ENCODE measurements around the gene SUN5.
A peak's percentile ranks its signal among the peaks of the same experiment; 100 is the strongest.
"Not testable (repeated sequence)": the region's sequence is repeated elsewhere in the genome, so short reads cannot be mapped to it uniquely, and the experiment has no call there.

Gene SUN5

GRCh38 chr20:33004141-33004751 lies at the start of gene SUN5:
Gene SUN5, minus strand, starts transcription at chr20:33004433. Its CDS starts 93 bp downstream, at chr20:33004340.
- no peak for DNase-seq (ENCODE audit: low read depth)

DNA sequence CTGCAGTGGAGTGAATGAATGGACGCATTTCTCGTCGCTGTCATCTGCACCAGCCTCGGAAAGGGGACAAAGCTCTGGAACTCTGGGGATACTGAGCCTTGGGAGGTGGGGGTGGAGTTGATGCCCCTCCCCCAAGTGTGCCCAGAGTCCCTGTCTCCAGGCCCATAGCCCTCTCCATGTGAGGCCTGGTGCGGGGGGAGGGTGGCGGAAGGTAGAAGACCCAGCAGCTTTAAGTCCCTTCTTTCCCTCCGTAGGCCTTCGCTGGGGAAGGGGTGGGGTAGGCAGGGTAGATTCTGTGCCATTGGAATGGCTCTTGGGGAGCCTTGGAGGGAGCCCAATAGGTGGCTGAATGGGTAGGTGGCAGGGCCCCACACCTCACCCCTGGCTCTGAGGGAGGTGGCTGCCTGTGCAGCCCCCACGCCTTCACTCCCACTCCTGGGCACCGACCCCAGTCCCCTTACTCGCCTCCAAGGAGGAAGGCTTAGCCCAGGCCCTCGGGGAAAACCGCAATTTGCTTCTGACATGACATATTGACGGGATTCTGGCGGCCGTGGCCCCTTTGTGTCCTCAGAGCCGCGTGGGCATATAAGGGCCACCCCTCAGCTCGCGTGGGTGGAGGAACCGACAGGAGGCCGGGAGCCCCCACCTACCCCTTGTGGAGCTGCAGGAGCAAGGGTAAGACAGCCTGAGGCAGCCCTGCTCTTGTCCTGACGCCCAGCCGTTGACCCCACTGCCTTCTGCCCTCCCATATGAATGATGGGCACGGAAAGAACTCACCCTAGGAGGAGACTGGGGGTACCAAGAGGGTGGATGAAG lies 49.3 kb upstream of the SUN5 start, which contains the start of gene BPIFB3:
TSS of gene BPIFB3 (plus strand) at position 613 of the 816 bp plus-strand sequence. CDS start 1,533 bp downstream, outside the sequence.
- DNase-seq (ENCODE audit: low read depth), result no peak

- DNase-seq (ENCODE audit: low read depth), result no peak
Measured at GRCh38 chr20:33051333-33051732, 47.1 kb upstream of the SUN5 start.

DNA sequence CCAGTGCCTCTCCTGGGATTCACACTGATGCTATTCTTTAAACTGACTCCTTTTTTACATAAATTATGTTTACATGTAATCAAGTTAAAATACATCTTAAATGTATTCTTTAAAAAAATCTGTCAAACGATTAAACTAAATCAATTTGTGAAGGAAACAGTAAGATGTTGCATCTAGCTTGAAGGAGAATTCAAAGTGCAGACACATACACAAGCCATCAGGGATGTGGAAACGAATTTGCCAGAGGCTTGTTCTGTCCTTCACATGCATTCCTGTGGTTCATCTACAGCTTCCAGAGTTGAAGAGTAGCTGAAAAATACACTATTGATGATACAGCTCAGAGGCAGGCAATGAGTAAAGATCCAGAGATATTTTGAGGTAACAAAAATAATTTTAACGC lies 42.2 kb upstream of the SUN5 start:
- peak; percentile 8 for DNase-seq (ENCODE audit: low read depth)

- not testable (repeated sequence) for DNase-seq (ENCODE audit: low read depth)
Measured at GRCh38 chr20:33045129-33045721, 41.0 kb upstream of the SUN5 start.

- no peak for DNase-seq (ENCODE audit: low read depth)
Measured at GRCh38 chr20:33043731-33044181, 39.5 kb upstream of the SUN5 start.

GRCh38 chr20:33042983-33043730 lies 38.9 kb upstream of the SUN5 start:
- DNase-seq (ENCODE audit: low read depth), result no peak

DNA sequence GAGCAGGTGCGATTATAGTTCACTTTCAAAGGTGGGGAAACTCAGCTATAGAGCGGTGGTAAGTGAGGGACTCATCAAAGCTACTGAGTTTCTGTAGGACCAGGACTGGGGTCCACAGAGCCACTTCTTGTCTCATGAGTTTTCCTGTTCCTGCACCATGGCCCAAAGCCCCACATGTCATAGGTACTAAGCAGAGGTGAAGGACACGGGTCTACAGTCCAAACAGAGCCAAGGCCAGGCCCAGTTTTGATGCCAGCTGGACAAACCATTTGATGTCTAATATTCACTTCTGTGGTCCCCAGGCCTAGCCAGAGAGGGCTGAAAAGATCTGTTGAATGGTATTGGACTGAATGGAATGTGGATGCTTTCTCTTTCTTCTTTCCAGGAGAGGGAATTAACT lies 38.2 kb upstream of the SUN5 start:
- no peak for DNase-seq (ENCODE audit: low read depth)

DNA sequence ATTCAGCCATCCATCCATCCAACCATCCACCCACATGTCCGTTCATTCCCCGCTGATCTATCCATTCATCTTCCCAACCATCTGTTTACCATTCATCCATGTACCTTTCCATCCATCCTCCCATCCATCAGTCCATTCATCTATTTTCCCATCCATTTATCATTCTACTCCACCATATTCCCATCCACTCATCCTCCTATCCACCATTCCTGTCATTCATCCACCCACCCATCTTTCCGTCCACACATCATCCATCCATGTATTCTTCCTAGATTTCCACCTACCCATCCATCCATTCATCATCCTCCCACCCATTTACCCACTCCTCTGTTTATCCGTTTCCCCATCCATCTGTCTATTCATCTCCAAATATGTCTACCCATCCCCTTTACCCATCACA lies 34.0 kb upstream of the SUN5 start:
- DNase-seq (ENCODE audit: low read depth), result no peak

DNA sequence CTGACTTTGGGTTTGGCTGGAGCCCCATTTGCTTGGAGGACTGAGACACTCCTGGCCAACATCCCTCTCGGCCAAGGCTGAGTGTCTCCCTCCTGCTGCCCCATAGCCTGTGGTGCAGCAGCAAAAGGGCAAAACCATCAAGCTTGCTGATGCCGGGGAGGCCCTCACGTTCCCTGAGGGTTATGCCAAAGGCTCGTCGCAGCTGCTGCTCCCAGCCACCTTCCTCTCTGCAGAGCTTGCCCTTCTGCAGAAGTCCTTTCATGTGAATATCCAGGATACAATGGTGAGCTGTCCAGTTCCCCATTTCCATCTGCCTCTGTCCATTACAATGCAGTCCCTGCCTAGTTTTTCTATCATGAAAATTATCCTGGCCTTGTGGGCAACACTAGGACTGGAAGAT lies 33.2 kb upstream of the SUN5 start:
- DNase-seq (ENCODE audit: low read depth), result no peak

DNA sequence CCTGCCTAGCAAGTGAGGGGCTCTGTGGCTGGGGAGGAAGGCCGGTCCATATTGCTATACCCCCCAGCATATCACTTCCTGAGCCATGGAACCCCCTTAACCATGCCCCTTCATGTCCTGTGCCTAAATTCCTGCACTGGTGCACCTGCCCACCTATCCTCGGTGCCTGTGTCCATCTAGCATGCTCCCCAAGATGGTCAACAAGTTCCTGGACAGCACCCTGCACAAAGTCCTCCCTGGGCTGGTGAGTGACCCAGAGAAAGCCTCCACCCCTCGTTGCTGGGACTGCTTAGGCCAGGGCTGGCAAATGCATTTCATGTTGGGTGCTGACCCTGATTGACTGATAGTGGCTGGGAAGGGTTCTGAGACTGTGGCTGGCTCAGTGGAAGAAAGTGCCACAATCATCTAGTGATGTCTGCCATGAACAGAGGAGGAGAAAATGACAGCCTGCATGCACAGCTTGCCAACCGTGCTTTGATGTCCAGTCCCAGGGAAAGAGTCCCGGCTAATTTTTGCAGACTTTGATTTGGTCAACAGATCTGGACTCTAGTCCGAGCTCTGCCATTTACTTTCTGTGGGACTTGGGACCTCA lies 30.8 kb upstream of the SUN5 start:
- no peak for DNase-seq (ENCODE audit: low read depth)

DNA sequence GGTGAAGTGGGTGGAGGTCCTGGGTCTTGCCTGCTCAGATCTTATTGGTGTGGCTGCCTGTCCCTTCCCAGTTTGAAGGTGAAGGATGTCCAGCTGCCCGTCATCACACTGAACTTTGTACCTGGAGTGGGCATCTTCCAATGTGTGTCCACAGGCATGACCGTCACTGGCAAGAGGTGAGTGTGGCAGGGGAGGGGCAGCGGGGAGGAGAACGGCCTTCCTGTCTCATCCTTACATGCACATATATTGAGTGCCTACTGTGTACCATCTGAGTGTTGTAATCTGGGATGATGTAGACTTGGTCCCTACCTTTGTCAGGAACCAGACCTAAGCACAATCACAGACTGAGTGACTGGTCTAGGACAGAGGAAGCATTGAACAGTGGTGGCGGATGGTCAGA lies 29.9 kb upstream of the SUN5 start:
- no peak for DNase-seq (ENCODE audit: low read depth)

GRCh38 chr20:33033381-33033780 lies 29.1 kb upstream of the SUN5 start:
- DNase-seq (ENCODE audit: low read depth), result no peak

DNA sequence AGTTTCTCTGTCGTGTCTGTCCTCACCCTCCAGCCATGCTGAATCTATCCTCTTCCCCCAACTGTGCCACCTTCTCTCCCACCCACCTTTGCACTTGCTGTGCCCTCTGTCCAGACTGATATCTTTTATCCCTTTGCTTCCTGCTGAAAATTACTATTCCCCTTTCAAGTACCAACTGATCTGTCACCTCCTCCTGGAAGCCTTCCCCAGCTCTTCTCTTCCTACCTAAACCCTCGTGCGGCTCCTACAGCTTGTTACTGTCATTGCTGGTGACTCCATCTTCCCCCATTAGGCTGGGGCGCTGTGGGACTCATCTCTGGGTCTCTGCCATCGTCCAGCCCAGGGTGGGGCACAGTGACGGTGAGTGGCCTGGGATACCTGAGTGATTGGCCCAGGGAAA lies 28.3 kb upstream of the SUN5 start:
- DNase-seq (ENCODE audit: low read depth), result no peak

- no peak for DNase-seq (ENCODE audit: low read depth)
Measured at GRCh38 chr20:33031531-33031930, 27.3 kb upstream of the SUN5 start, which contains the start of gene BPIFB6. Gene BPIFB6, plus strand, starts transcription at chr20:33031648. Its CDS starts 0 bp downstream, at chr20:33031648.

DNA sequence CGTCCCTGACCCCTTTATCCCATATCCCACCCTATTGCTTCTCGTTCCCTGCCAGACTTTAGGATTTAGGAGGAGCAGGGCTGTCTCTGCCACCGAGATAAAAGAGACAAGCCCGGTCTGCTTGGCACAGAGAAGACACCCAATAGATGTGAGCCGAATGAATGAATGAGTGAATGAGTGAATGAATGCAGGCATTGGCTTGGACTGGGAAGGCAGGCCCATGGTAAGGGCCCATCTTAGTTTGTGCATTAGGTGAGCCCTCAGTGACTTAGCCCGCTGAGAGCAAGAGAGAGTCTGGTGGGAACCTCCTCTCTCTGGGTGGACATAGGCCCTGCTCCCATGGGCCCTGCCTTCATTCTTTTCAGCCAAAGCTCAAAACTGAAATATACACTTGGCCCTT lies 26.3 kb upstream of the SUN5 start:
- no peak for DNase-seq (ENCODE audit: low read depth)

DNA sequence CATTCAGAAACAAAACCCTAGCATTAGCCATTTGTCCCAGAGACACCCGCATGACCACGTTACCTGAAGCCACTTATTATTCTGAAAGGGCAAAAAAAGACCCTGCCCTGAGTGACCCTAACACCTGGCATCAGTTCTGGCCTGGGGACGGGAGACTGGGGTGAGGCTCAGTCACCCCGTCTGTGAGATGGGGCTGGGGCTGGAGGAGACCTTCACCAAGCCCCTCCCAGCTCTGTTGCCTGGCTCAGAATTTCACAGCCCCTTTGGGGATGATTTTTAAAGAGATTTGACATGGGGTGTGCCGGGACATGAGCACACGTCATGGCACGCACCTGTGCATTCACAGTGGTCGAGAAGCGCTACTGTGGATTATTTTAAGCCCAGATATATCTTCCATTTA lies 25.8 kb upstream of the SUN5 start:
- no peak for DNase-seq (ENCODE audit: low read depth)

DNA sequence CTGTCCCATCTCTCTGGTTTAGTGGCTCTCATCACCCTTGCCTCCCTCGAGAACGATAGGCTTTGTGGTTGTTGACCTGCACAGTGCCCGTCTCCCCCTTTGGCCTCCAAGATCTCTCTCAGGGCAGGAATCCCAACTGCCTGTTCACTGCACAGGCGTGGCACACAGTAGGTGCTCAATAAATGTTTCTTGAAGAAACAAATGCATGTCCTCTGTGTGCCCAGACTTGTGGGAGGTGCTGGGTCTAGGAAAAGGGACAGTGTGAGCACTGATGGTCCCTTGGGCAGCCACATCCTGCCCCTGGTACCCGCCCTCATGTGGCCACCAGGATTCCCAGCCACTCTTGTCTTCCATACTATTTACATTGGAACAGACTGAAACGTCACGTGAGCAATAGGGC lies 24.6 kb upstream of the SUN5 start:
- no peak for DNase-seq (ENCODE audit: low read depth)

DNA sequence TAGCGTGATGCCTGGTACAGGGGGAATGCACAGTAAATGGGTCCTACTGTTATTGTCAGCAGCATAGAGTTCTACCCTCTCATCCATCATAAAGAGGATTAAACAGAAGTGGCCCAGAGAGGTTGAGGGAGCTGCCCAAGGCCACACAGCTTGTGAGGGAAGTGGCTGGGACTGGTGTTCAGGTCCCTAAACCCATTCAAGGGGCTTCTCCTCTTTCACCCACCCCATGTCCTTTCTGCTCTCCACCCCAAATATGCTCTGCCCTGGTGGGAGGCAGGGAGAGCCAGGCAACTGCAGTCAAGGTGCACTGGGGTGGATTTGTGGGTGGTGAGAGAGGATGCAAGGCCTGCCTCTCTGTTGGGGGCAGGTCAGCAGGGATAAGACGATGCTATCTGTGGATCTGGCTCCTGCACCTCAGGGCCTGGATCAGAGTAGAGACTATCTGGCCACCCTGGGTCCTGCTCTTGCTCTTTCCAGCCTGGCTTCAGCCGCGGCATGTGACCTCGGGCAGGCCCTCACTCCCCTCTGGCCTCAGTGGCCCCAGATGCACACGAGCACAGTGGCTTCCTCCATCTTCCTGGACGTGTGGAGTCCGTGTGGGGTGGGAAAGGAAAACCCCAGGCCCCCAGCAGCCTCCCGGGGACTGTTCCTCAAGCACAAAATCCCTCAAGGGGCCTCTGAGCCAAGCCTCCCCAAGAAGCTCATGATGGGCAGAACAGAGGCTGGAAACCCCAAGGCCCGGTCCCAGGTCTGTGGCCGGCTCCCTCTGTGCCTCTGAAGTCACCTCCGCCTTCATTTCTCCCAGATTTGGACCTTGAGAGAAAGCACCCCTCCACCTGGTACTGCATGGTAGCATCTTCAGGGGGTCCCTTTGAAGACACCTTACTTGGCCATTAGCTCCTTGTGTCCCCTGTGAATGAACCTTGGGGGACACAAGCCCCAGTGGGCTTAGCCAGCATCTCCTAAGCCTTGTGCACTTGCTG lies 23.8 kb upstream of the SUN5 start:
- no peak for DNase-seq (ENCODE audit: low read depth)
